GM23338 (cell line): ENCODE results near the gene GTPBP4. TPM values are rescaled to one million over a fixed set of nuclear protein-coding genes. Genes with fewer than 3 reads are reported as not detected.

Experiments
- ATAC-seq: fragments of 200-7000 bp; cut with Tn5 transposase; 3 replicates; pipeline ENCODE4 v1.9.1; 2020
- DNase-seq: peaks from one replicate; pipeline ENCODE4 v3.0.0-alpha.2; 2015; ENCODE audit warnings: low spot score
- H2AFZ ChIP-seq: fragments of 200-600 bp; sonication (generic); 2 replicates; pipeline ENCODE4 v1.8.0; 2016; ENCODE audit warnings: antibody characterized with exemption, mild to moderate bottlenecking, moderate library complexity
- H3F3A ChIP-seq: fragments of 200-600 bp; sonication (generic); replicated peaks from 2 replicates; pipeline ENCODE4 v1.8.0; 2017; ENCODE audit warnings: antibody characterized with exemption, mixed run types, low read depth
- H3K27ac ChIP-seq: fragments of 200-600 bp; sonication (generic); 2 replicates; pipeline ENCODE4 v1.6.1; 2016; ENCODE audit warnings: low read depth
- H3K27me3 ChIP-seq: fragments of 200-600 bp; sonication (generic); 2 replicates; pipeline ENCODE4 v1.8.0; 2016; ENCODE audit warnings: mild to moderate bottlenecking, mixed run types, moderate library complexity; ENCODE audit not compliant: insufficient read depth
- H3K36me3 ChIP-seq: fragments of 200-600 bp; sonication (generic); 2 replicates; pipeline ENCODE4 v1.8.0; 2016; ENCODE audit warnings: mild to moderate bottlenecking; ENCODE audit not compliant: insufficient read depth
- H3K4me1 ChIP-seq: fragments of 200-600 bp; sonication (generic); 2 replicates; pipeline ENCODE4 v1.8.0; 2016; ENCODE audit warnings: mild to moderate bottlenecking, moderate library complexity; ENCODE audit not compliant: insufficient read depth
- H3K4me2 ChIP-seq: fragments of 200-600 bp; sonication (generic); 2 replicates; pipeline ENCODE4 v1.7.1; 2017; ENCODE audit warnings: mixed run types
- H3K4me3 ChIP-seq: fragments of 200-600 bp; sonication (generic); 2 replicates; pipeline ENCODE4 v1.6.1; 2016; ENCODE audit warnings: mixed run types
- H3K79me2 ChIP-seq: fragments of 200-600 bp; sonication (generic); replicated peaks from 2 replicates; pipeline ENCODE4 v1.8.0; 2017; ENCODE audit warnings: mild to moderate bottlenecking; ENCODE audit not compliant: insufficient read depth
- H3K9me2 ChIP-seq: fragments of 200-600 bp; sonication (generic); 2 replicates; pipeline ENCODE4 v1.8.0; 2017; ENCODE audit not compliant: insufficient read depth
- H4K20me1 ChIP-seq: fragments of 200-600 bp; sonication (generic); replicated peaks from 2 replicates; pipeline ENCODE4 v1.8.0; 2017; ENCODE audit warnings: mild to moderate bottlenecking; ENCODE audit not compliant: insufficient read depth
- H3K27ac Mint-ChIP-seq: 2 replicates; pipeline ENCODE4 v1.8.0; 2020; ENCODE audit warnings: inconsistent platforms, mild to moderate bottlenecking, moderate library complexity, mixed read lengths
- H3K27me3 Mint-ChIP-seq: 3 replicates; pipeline ENCODE4 v1.8.0; 2022; ENCODE audit warnings: low read depth, mild to moderate bottlenecking, moderate library complexity, mixed read lengths, inconsistent platforms; ENCODE audit not compliant: insufficient read depth, poor library complexity
- H3K36me3 Mint-ChIP-seq: 3 replicates; pipeline ENCODE4 v1.8.0; 2021; ENCODE audit warnings: low read depth, mild to moderate bottlenecking, inconsistent platforms, moderate library complexity, mixed read lengths
- H3K4me1 Mint-ChIP-seq: 3 replicates; pipeline ENCODE4 v1.8.0; 2020; ENCODE audit warnings: mild to moderate bottlenecking, inconsistent platforms, mixed read lengths
- H3K4me3 Mint-ChIP-seq: 3 replicates; pipeline ENCODE4 v1.8.0; 2021; ENCODE audit warnings: moderate library complexity, mild to moderate bottlenecking, inconsistent platforms, mixed read lengths
- H3K9me3 Mint-ChIP-seq: 3 replicates; pipeline ENCODE4 v1.8.0; 2020; ENCODE audit warnings: moderate library complexity, mild to moderate bottlenecking, inconsistent platforms, mixed read lengths
- CTCF ChIP-seq, 2 experiments: fragments of 200-600 bp in 1 of 2; sonication (generic) in 1 of 2; conservative IDR thresholded peaks; 2 replicates each; pipeline versions ENCODE4 v1.5.1 to v1.6.1; 2016 to 2017; ENCODE audit warnings: antibody characterized with exemption in 2 of 2, low read depth in 2 of 2, mild to moderate bottlenecking in 2 of 2, moderate library complexity in 1 of 2
- ETS1 ChIP-seq: IDR thresholded peaks from 2 replicates; pipeline ENCODE4 v1.6.1; 2016; ENCODE audit warnings: antibody characterized with exemption
- EZH2phosphoT487 ChIP-seq: fragments of 200-600 bp; sonication (generic); IDR thresholded peaks from one replicate; pipeline ENCODE4 v1.8.1; 2018; ENCODE audit warnings: antibody characterized with exemption; ENCODE audit not compliant: unreplicated experiment
- JUNB ChIP-seq: IDR thresholded peaks from one replicate; pipeline ENCODE4 v1.6.1; 2016; ENCODE audit warnings: antibody characterized with exemption; ENCODE audit not compliant: unreplicated experiment
- NANOG ChIP-seq: IDR thresholded peaks from 2 replicates; pipeline ENCODE4 v1.6.1; 2016; ENCODE audit warnings: antibody characterized with exemption, borderline replicate concordance
- POLR2AphosphoS5 ChIP-seq: IDR thresholded peaks from 2 replicates; pipeline ENCODE4 v1.6.1; 2016; ENCODE audit warnings: antibody characterized with exemption, low read depth
- ZNF114 ChIP-seq: fragments of 250-450 bp; sonication (Bioruptor Pico); IDR thresholded peaks from 2 replicates; pipeline ENCODE4 v1.5.0; 2020; ENCODE audit warnings: mild to moderate bottlenecking, moderate library complexity
- ZNF331 ChIP-seq: fragments of 250-450 bp; sonication (Bioruptor Pico); IDR thresholded peaks from 2 replicates; pipeline ENCODE4 v1.5.0; 2020; ENCODE audit warnings: low read depth, mild to moderate bottlenecking, moderate library complexity
- polyA plus RNA-seq: library from polyadenylated mRNA; unstranded; fragments of >200 nt; fragmentation: Nextera tagmentation; extraction: Ambion mirVana; gene quantifications from 2 replicates; pipeline ENCODE4 v1.2.1, GENCODE V29; 2016
- total RNA-seq: library from RNA; depleted of rRNA; stranded (reverse); fragments of >200 nt; shearing (Covaris generic); gene quantifications from 2 replicates; pipeline ENCODE4 v1.2.3, GENCODE V29; 2014
- TF ChIP-seq, protein P1 (sequence below): fragments of 250-450 bp; sonication (Bioruptor Pico); IDR thresholded peaks from 2 replicates; pipeline ENCODE4 v1.5.0; 2020; ENCODE audit warnings: mild to moderate bottlenecking, moderate library complexity

The GTPBP4 gene
- total and polyA plus RNA-seq, 2 experiments from 2014 or later, result 56.5 to 62.6 TPM

DNA sequence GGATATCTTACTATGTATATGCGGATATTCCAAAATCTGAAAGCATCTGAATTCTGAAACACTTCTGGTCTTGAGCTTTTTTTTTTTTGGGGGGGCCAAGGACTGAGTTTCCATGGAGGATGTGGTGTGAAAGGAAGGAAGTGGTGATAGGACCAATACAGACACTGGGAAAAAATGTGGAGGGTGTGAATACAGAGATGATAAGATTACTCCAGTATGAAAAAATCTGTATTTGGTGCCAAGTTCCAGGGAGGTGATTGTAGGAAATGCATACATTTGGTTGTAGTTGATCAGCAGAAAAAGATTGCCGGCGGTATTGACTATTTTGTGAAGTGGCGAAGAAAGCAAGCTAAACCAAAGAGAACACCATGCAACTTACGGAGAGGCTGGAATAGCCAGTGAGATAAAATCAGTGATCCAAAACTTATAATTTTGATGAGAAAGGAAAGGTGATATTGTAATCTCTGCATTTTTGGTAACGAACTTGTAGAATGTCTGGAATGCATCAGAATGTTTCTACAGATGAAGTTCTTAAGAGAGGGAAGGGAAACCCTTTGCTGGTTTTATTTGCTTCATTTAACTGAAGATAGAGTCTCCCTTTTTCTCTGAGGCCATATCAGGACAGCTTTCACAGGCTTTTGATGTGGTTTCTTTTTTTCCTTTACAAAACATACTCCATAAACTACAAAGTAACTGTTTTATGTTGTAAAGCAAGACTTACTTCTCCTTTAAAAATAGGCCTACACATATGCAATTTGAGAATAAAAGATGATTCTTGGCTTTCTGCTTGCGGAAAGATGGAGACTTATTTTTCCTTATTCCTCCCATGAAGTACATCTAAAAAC, 73.9 kb downstream of the GTPBP4 start (continued):
- TF ChIP-seq, protein P1, sequence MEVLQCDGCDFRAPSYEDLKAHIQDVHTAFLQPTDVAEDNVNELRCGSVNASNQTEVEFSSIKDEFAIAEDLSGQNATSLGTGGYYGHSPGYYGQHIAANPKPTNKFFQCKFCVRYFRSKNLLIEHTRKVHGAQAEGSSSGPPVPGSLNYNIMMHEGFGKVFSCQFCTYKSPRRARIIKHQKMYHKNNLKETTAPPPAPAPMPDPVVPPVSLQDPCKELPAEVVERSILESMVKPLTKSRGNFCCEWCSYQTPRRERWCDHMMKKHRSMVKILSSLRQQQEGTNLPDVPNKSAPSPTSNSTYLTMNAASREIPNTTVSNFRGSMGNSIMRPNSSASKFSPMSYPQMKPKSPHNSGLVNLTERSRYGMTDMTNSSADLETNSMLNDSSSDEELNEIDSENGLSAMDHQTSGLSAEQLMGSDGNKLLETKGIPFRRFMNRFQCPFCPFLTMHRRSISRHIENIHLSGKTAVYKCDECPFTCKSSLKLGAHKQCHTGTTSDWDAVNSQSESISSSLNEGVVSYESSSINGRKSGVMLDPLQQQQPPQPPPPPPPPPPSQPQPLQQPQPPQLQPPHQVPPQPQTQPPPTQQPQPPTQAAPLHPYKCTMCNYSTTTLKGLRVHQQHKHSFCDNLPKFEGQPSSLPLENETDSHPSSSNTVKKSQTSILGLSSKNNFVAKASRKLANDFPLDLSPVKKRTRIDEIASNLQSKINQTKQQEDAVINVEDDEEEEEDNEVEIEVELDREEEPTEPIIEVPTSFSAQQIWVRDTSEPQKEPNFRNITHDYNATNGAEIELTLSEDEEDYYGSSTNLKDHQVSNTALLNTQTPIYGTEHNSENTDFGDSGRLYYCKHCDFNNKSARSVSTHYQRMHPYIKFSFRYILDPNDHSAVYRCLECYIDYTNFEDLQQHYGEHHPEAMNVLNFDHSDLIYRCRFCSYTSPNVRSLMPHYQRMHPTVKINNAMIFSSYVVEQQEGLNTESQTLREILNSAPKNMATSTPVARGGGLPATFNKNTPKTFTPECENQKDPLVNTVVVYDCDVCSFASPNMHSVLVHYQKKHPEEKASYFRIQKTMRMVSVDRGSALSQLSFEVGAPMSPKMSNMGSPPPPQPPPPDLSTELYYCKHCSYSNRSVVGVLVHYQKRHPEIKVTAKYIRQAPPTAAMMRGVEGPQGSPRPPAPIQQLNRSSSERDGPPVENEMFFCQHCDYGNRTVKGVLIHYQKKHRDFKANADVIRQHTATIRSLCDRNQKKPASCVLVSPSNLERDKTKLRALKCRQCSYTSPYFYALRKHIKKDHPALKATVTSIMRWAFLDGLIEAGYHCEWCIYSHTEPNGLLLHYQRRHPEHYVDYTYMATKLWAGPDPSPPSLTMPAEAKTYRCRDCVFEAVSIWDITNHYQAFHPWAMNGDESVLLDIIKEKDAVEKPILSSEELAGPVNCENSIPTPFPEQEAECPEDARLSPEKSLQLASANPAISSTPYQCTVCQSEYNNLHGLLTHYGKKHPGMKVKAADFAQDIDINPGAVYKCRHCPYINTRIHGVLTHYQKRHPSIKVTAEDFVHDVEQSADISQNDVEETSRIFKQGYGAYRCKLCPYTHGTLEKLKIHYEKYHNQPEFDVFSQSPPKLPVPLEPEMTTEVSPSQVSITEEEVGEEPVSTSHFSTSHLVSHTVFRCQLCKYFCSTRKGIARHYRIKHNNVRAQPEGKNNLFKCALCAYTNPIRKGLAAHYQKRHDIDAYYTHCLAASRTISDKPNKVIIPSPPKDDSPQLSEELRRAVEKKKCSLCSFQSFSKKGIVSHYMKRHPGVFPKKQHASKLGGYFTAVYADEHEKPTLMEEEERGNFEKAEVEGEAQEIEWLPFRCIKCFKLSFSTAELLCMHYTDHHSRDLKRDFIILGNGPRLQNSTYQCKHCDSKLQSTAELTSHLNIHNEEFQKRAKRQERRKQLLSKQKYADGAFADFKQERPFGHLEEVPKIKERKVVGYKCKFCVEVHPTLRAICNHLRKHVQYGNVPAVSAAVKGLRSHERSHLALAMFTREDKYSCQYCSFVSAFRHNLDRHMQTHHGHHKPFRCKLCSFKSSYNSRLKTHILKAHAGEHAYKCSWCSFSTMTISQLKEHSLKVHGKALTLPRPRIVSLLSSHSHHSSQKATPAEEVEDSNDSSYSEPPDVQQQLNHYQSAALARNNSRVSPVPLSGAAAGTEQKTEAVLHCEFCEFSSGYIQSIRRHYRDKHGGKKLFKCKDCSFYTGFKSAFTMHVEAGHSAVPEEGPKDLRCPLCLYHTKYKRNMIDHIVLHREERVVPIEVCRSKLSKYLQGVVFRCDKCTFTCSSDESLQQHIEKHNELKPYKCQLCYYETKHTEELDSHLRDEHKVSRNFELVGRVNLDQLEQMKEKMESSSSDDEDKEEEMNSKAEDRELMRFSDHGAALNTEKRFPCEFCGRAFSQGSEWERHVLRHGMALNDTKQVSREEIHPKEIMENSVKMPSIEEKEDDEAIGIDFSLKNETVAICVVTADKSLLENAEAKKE (CRISPR knock-in tag), result no peak
- TF ChIP-seq JUNB, result no peak
- no peak for TF ChIP-seq CTCF (conservative IDR thresholded peaks at IDR 0.05; ENCODE audit: low read depth in 2 of 2)
- no peak for TF ChIP-seq NANOG

GRCh38 chr10:1063232-1063865, 75.1 kb downstream of the GTPBP4 start:
- peaks cover 10% of the 10 kb centered on the region; the same call in 1 of the 2 replicates for H4K20me1 ChIP-seq
- no peaks in the 10 kb centered on the region for H3K36me3 ChIP-seq
- H3K27me3 ChIP-seq, result no peaks in the 10 kb centered on the region
- H3K4me2 ChIP-seq, result no peak overlapping the region
- Mint-ChIP-seq H3K4me3 (no peak overlapping the region), H3K27ac (no peak overlapping the region), H3K27me3 (peaks cover 5% of the 10 kb centered on the region), H3K9me3 (no peaks in the 10 kb centered on the region), H3K36me3 (no peaks in the 10 kb centered on the region; the same call in 2 of the 3 replicates), H3K4me1 (no peaks in the 10 kb centered on the region)
- no peaks in the 10 kb centered on the region for H3K9me2 ChIP-seq
- DNase-seq (no peak), ATAC-seq (peak; percentile 31; the same call in 1 of the 3 replicates)
- H3K4me3 ChIP-seq, result no peak overlapping the region
- H2AFZ ChIP-seq, result no peak overlapping the region
- peaks cover 48% of the 10 kb centered on the region for H3K79me2 ChIP-seq
- no peak overlapping the region for H3K27ac ChIP-seq
- peaks cover 3% of the 10 kb centered on the region; the same call in 1 of the 2 replicates for H3F3A ChIP-seq
- H3K4me1 ChIP-seq, result no peaks in the 10 kb centered on the region
- TF ChIP-seq ZNF331 (CRISPR knock-in tag) (no peak), ETS1 (no peak), ZNF114 (CRISPR knock-in tag) (no peak), EZH2phosphoT487 (no peak), POLR2AphosphoS5 (no peak)
